HCT116 (cell line): ENCODE results near the gene COA1. TPM values are rescaled to one million over a fixed set of nuclear protein-coding genes. Genes with fewer than 3 reads are reported as not detected.

Source experiments
- ATAC-seq: fragments of 200-7000 bp; cut with Tn5 transposase; 2 replicates; pipeline ENCODE4 v1.9.1; 2020; ENCODE audit warnings: mild to moderate bottlenecking, moderate library complexity
- BruUV-seq: library from RNA; stranded (reverse); fragments of 400-500 nt; replicated peaks from 2 replicates; lab custom pipeline; 2021; lab: Mats Ljungman, UMichigan
- CTCF ChIA-PET: fragments of 300-600 bp; sonication (Branson Sonifier 250); formaldehyde crosslinking; loops from one replicate; lab custom pipeline; 2021; ENCODE audit warnings: antibody characterized with exemption; lab: Charles Lee
- POLR2A ChIA-PET: fragments of 300-600, 350-600 bp; sonication (Branson Sonifier 250); formaldehyde crosslinking; loops from one replicate; lab custom pipeline; 2021; ENCODE audit warnings: antibody characterized with exemption; lab: Charles Lee
- RAD21 ChIA-PET, 2 experiments: fragments of 300-600 bp; sonication (Branson Sonifier 250); formaldehyde crosslinking; loops; one replicate each; lab custom pipeline; 2023; ENCODE audit warnings: low total read pairs in 2 of 2; ENCODE audit not compliant: uncharacterized antibody in 2 of 2, unreplicated experiment in 2 of 2, low non-redundant PET in 1 of 2; lab: Charles Lee
- DNase-seq: peaks from one replicate; pipeline ENCODE4 v3.0.0-alpha.2; 2010; ENCODE audit warnings: low read depth, low spot score
- H2AFZ ChIP-seq: fragments of 200-600 bp; shearing (Covaris generic), sonication (generic); 2 replicates; pipeline ENCODE4 v1.6.1; 2017; ENCODE audit warnings: low read depth, mixed run types, mixed read lengths, antibody characterized with exemption, low read length; ENCODE audit not compliant: poor library complexity, severe bottlenecking
- H3K27ac ChIP-seq: 2 replicates; pipeline ENCODE4 v1.5.1; 2012; ENCODE audit warnings: low read depth, low read length
- H3K27me3 ChIP-seq: fragments of 200-600 bp; sonication (generic); 2 replicates; pipeline ENCODE4 v1.6.1; 2016; ENCODE audit warnings: mixed run types, low read length, mixed read lengths; ENCODE audit not compliant: insufficient read depth
- H3K36me3 ChIP-seq, 2 experiments: fragments of 200-500 bp in 1 of 2; fragments of 200-600 bp in 1 of 2; sonication (Bioruptor generic) in 1 of 2; sonication (generic) in 1 of 2; 2 replicates each; pipeline versions ENCODE4 v1.5.1 to v1.6.1; 2014 to 2016; ENCODE audit warnings: low read length in 2 of 2, inconsistent platforms in 1 of 2, mixed read lengths in 1 of 2, mixed run types in 1 of 2; ENCODE audit not compliant: insufficient read depth in 2 of 2, control insufficient read depth in 1 of 2
- H3K4me1 ChIP-seq, 2 experiments: fragments of 200-600 bp in 1 of 2; sonication (generic) in 1 of 2; 2 replicates each; pipeline versions ENCODE4 v1.5.1 to v1.6.1; 2012 to 2017; ENCODE audit warnings: low read length in 2 of 2, inconsistent platforms in 1 of 2, mild to moderate bottlenecking in 1 of 2, mixed read lengths in 1 of 2, mixed run types in 1 of 2, moderate library complexity in 1 of 2; ENCODE audit not compliant: insufficient read depth in 2 of 2, control insufficient read depth in 1 of 2
- H3K4me2 ChIP-seq: fragments of 200-600 bp; sonication (generic); 2 replicates; pipeline ENCODE4 v1.6.1; 2017; ENCODE audit warnings: mixed run types, low read length, mixed read lengths
- H3K4me3 ChIP-seq, 2 experiments: fragments of 200-600 bp in 1 of 2; sonication (generic) in 1 of 2; replicated peaks in 1 of 2; 2 replicates each; pipeline ENCODE4 v1.5.1; 2011 to 2016; ENCODE audit warnings: low read length in 2 of 2, control low read depth in 1 of 2, low read depth in 1 of 2, mild to moderate bottlenecking in 1 of 2, mixed read lengths in 1 of 2, mixed run types in 1 of 2
- H3K79me2 ChIP-seq: fragments of 200-600 bp; sonication (generic); 2 replicates; pipeline ENCODE4 v1.6.1; 2017; ENCODE audit warnings: mild to moderate bottlenecking, mixed run types, low read length, moderate library complexity, mixed read lengths; ENCODE audit not compliant: insufficient read depth
- H3K9ac ChIP-seq: fragments of 200-600 bp; sonication (generic); 2 replicates; pipeline ENCODE4 v1.6.1; 2016; ENCODE audit warnings: low read length, mixed read lengths
- H3K9me2 ChIP-seq: fragments of 200-600 bp; sonication (generic), shearing (Covaris generic); 2 replicates; pipeline ENCODE4 v1.6.1; 2017; ENCODE audit warnings: mixed run types, mild to moderate bottlenecking, moderate library complexity; ENCODE audit not compliant: insufficient read depth
- H3K9me3 ChIP-seq, 2 experiments: fragments of 200-500 bp in 1 of 2; fragments of 200-600 bp in 1 of 2; sonication (Bioruptor generic) in 1 of 2; sonication (generic) in 1 of 2; 2 replicates each; pipeline ENCODE4 v1.6.1; 2014 to 2017; ENCODE audit warnings: low read length in 2 of 2, mixed read lengths in 2 of 2, inconsistent platforms in 1 of 2, low read depth in 1 of 2, mild to moderate bottlenecking in 1 of 2, mixed run types in 1 of 2, moderate library complexity in 1 of 2; ENCODE audit not compliant: control insufficient read depth in 1 of 2, insufficient read depth in 1 of 2
- H4K20me1 ChIP-seq: fragments of 200-600 bp; sonication (generic), shearing (Covaris generic); 2 replicates; pipeline ENCODE4 v1.6.1; 2017; ENCODE audit warnings: mixed run types, mild to moderate bottlenecking, moderate library complexity; ENCODE audit not compliant: insufficient read depth
- ATF3 ChIP-seq: IDR thresholded peaks from 2 replicates; pipeline ENCODE4 v1.6.1; 2012
- CBX3 ChIP-seq: IDR thresholded peaks from 2 replicates; pipeline ENCODE4 v1.6.1; 2012; ENCODE audit warnings: low read depth
- CTCF ChIP-seq, 3 experiments: fragments of 200-600 bp in 1 of 3; sonication (generic) in 1 of 3; IDR thresholded peaks in 2 of 3; conservative IDR thresholded peaks in 1 of 3; 2 replicates each; pipeline ENCODE4 v1.5.1; 2012 to 2017; ENCODE audit warnings: low read depth in 2 of 3, low read length in 2 of 3, antibody characterized with exemption in 1 of 3, borderline replicate concordance in 1 of 3, control low read depth in 1 of 3, mild to moderate bottlenecking in 1 of 3, mixed read lengths in 1 of 3, mixed run types in 1 of 3, moderate library complexity in 1 of 3; ENCODE audit not compliant: insufficient read depth in 1 of 3
- EGR1 ChIP-seq: IDR thresholded peaks from 2 replicates; pipeline ENCODE4 v1.6.1; 2012; ENCODE audit warnings: low read depth
- FOSL1 ChIP-seq: IDR thresholded peaks from 2 replicates; pipeline ENCODE4 v1.6.1; 2012; ENCODE audit warnings: low read depth
- JUND ChIP-seq: IDR thresholded peaks from 2 replicates; pipeline ENCODE4 v1.6.1; 2012
- MAX ChIP-seq: IDR thresholded peaks from 2 replicates; pipeline ENCODE4 v1.6.1; 2012
- POLR2A ChIP-seq: IDR thresholded peaks from 2 replicates; pipeline ENCODE4 v1.7.0; 2011; ENCODE audit warnings: borderline replicate concordance; ENCODE audit not compliant: insufficient read depth, insufficient read length; ENCODE audit errors: extremely low read depth
- POLR2AphosphoS5 ChIP-seq: IDR thresholded peaks from 2 replicates; pipeline ENCODE4 v1.6.1; 2011; ENCODE audit warnings: mild to moderate bottlenecking, low read depth, low read length, moderate library complexity
- RAD21 ChIP-seq: IDR thresholded peaks from 2 replicates; pipeline ENCODE4 v1.6.1; 2012; ENCODE audit warnings: low read depth, mild to moderate bottlenecking
- YY1 ChIP-seq: IDR thresholded peaks from 2 replicates; pipeline ENCODE4 v1.6.1; 2011; ENCODE audit warnings: low read length, low read depth, moderate library complexity, mild to moderate bottlenecking; ENCODE audit not compliant: insufficient replicate concordance; ENCODE audit errors: extremely low read depth
- intact Hi-C: fragments of 100-400 bp; cut with micrococcal nuclease; formaldehyde crosslinking; loops from 2 replicates; pipeline ENCODE4 v1.10.0; 2022
- total RNA-seq: library from RNA; stranded (reverse); gene quantifications from one replicate; pipeline ENCODE4 v1.2.1, GENCODE V29; 2021; ENCODE audit not compliant: unreplicated experiment

COA1 gene
- total RNA-seq, 1 experiment from 2014 or later = 78.5 TPM

GRCh38 chr7:43642897-43643630, 86.3 kb downstream of the COA1 start:
- Histone ChIP-seq H3K9me3 (no peaks in the 10 kb centered on the region), H3K9me2 (no peaks in the 10 kb centered on the region), H3K4me3 (no peak overlapping the region), H3K27ac (no peak overlapping the region), H2AFZ (no peak overlapping the region), H3K79me2 (peaks cover 41% of the 10 kb centered on the region; the same call in 1 of the 2 replicates), H3K9ac (no peak overlapping the region), H3K27me3 (no peaks in the 10 kb centered on the region), H3K36me3 (peaks cover 7 to 48% of the 10 kb centered on the region in 2 experiments; a peak in 3 of 4 replicates), H3K4me1 (peaks cover 12 to 18% of the 10 kb centered on the region in 2 experiments), H4K20me1 (no peaks in the 10 kb centered on the region), H3K4me2 (no peak overlapping the region)
- TF ChIP-seq POLR2A = no peak
- no peak for TF ChIP-seq JUND
- no peak for TF ChIP-seq RAD21
- TF ChIP-seq FOSL1 = no peak
- no peak for TF ChIP-seq YY1
- TF ChIP-seq CTCF (IDR thresholded peaks at IDR 0.05 in 2 of 3, conservative IDR thresholded peaks at IDR 0.05 in 1 of 3; ENCODE audit: borderline replicate concordance in 1 of 3, insufficient read depth in 1 of 3, low read depth in 2 of 3, low read length in 2 of 3) = no peak
- TF ChIP-seq CBX3 = no peak
- TF ChIP-seq EGR1 = no peak
- no peak for TF ChIP-seq POLR2AphosphoS5
- no peak for TF ChIP-seq ATF3
- TF ChIP-seq MAX = no peak
- POLR2A ChIA-PET = no interaction called here
- ATAC-seq (no peak), DNase-seq (no peak)
- RAD21 ChIA-PET = no interaction called here
- no TSS peak for BruUV-seq
- CTCF ChIA-PET = no interaction called here
- intact Hi-C loops = no loop called here
